H4 (cell line): Measurements from ENCODE around the gene HGS. TPM values are rescaled to one million over a fixed set of nuclear protein-coding genes. Genes with fewer than 3 reads are reported as not detected.
"Not testable (repeated sequence)": the region's sequence is repeated elsewhere in the genome, so short reads cannot be mapped to it uniquely, and the experiment has no call there.

Experiments used
- DNase-seq: peaks from one replicate; pipeline ENCODE4 v3.0.0-alpha.2; 2015; ENCODE audit warnings: low spot score
- total RNA-seq: library from RNA; depleted of rRNA; stranded (reverse); fragments of >200 nt; shearing (Covaris generic); gene quantifications from 2 replicates; pipeline ENCODE4 v1.2.3, GENCODE V29; 2014

The HGS gene
- total RNA-seq, 1 experiment from 2014 or later, result 26.6 TPM

GRCh38 chr17:81717049-81717765 lies 33.4 kb downstream of the HGS start:
- no peak for DNase-seq

DNA sequence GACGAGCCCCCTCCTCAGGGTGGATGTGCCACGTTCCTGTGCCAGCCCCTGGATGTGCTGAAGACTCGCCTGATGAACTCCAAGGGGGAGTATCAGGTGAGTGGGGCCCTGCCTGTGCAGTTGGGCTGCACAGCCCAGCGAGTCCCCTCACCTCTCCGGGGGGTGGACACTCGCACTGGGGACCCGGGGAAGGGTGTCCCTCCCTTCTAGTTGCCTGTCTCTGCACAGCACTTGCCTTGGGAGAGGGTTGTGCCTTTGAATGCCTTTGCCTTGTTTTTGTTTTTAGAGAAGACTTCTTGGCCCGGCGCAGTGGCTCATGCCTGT lies 33.9 kb downstream of the HGS start:
- no peak for DNase-seq

DNA sequence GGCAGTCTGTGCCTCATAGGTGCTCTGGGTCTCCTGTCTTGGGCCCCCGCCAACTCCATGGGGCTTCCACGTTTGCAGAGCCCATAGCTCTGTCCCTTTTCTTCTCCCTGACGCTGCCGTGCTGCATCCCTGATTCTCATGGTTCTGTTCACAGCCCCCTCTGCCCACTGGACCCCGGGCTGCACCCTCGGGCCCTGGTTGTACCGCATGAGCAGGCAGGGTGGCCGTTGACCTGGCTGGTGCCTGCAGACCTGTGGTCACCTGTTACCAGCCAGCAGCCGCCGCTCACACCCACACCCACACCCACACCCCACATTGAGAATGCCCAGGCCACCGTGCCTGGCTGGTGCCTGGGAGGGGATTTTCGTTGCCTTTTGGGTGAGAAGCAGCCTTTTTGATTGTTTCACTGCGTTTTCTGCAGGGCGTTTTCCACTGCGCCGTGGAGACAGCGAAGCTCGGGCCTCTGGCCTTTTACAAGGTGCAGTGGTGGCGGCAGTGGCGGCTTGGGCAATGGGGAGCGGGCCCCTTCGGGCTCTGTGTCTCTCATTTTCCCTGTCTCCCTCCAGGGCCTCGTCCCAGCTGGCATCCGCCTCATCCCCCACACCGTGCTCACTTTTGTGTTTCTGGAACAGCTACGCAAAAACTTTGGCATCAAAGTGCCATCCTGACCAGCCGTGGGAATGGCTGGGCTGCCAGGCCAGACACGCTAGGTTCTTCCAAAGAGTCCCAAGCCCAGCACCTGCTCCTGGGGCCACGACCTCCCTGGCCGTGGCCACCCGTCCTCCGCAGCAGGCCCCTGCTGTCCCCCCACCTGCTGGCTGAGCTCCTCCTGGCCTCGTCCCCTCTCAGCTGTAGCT lies 35.8 kb downstream of the HGS start:
- DNase-seq, result no peak

DNA sequence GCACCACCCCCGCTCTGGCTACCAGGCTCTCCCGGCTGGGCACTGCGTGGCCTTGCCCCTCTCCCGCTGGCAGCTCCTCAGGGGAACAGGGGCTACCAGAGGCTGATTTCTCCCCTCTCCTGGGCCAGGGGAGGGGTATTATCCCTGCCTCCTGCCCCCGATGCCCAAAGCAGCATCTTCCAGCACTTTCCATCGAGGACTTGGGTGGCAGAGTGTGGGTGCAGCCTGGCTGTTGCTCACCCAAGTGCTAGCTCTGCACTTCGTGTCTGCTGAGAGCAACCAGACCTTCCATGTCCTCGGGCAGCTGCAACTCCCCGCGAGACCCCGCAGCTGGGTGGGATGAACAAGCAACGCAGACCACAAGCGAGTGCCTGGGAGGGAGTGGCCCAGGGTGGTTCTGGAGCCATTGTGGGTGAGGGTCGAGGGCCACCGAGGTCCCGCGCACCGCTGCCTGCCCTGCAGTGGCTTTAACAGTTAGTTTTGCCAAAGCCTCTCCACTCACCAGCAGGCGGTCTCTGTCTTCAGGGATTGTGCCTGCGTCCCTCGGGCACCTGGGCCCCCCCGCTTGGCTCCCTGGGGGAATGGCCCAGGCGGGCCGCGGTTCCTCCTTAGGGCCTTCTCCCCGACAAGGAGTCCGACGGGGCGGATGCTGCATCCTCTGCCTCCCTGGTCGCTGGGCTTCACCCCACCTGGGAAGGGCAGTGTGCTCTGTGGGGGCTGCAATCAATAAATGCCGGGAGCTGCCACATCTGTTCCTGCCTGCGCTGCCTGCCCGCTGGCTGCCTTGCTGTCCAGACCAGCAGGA lies 36.7 kb downstream of the HGS start:
- DNase-seq, result no peak

GRCh38 chr17:81722184-81723120 lies 38.6 kb downstream of the HGS start:
- peak; percentile 57 for DNase-seq

- no peak for DNase-seq
Measured at GRCh38 chr17:81723651-81724209, 39.9 kb downstream of the HGS start.

GRCh38 chr17:81725439-81725838 lies 41.6 kb downstream of the HGS start:
- no peak for DNase-seq

- DNase-seq, result no peak
Measured at GRCh38 chr17:81726004-81726403, 42.2 kb downstream of the HGS start.

DNA sequence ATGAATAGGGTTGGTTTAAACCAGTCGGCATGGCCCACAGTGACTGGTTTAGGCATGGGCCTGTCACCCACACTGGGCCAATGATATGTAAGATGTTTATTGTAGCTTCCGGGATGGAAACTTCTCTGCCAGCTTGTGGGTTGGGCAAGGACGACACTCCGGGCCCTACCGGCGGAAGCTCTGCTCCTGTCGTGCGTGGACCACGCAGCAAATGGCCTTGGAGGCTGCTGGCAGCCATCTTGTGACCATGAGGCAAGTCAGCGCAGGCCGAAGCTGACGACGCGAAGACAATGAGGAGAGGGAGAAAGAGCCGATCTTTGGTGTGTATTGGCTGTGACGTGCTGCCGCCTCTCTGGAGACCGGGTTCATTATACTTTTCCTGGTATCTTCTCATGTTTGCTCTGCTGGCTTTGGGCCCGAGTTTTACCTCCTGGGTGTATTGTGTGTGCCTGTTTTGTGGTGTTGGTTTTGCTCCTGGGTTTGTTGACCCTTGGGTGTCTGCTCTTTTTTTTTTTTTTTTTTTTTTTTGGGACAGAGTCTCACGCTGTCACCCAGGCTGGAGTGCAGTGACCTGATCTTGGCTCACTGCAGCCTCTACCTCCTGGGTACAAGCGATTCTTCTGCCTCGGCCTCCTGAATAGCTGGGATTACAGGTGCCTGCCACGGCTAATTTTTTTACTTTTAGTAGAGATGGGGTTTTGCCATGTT lies 43.7 kb downstream of the HGS start:
- DNase-seq, result no peak

- DNase-seq, result peak; percentile 70
Measured at GRCh38 chr17:81733507-81734404, 49.9 kb downstream of the HGS start.

GRCh38 chr17:81734405-81735263 lies 50.8 kb downstream of the HGS start:
- no peak for DNase-seq

DNA sequence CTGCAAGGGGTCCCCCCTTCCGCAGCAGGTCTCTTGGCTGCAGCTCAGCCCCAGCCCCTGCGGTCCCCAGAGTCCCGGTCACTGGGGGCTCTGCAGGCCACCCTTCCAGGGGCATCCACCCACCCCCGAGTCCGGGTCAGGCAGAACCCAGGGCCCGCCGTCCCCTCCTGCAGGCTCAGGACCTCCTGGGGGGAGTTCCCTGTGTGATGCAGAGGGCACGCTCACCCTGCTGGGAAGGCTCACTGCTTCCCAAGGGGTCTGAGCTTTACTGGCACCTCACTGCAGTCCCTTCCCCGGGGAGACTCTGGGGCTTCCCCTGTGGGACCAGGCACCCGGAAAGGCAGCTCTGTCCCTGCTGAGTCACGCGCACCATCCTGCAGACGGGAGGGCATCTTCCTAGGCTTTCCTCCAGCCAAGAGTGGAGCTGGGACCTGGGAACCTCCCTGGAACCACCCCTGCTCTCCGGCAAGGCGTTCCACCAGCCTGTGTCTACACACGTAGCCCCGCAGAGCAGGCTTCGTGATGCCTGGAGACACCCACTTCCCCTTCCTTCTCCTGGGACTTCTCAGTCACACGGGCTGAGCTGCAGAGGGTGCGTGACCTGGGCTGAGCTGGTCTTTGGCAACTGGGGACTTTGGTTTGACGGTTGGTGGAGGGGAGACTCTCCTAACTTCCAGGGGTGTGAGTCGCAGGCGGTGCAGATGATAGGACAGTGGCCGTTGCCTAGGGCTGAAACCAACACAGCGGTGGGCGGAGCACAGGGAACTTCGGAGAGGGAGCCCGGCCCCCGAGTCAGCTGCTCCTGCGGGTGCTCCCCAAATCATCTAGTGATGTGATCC lies 51.7 kb downstream of the HGS start:
- DNase-seq, result no peak

DNA sequence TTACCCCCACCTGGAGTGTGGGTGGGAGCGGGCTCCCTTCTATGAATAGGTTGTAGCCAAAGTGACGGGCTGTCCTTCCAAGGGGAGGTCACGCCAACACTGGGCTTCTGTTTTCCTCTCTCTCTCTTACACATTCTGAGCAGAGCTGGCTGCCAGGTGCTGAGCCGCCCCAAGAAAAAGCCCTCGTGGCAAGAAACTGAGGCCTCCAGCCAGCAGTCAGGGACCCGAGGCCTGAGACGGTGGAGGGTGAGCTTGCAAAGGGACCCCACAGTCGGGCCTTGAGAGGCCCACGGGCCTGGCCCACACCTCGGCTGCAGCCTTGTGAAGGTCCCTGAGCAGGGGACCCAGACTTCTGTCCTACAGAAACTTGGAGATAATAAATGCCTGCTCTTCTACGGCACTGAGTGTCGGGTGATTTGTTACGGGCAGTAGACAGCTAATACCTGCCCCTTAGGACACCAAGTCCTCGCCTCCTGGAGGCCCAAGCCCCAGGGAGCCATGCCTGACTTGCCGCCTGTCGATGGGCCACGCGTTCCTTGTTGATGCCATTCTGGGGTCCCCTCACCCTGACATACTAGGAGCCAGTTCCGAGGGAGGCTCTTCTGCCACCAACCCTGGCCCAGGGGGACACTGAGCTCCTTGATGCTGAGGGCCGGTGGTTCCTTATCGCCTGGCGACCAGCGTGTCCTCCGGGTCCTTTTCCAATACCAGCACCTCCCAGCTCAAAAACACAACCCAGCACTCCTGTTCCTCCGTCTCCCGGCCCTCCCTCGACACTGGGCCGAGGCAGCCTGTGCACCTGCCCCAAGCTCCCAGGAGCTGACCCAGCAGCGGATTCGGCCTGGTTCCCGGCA lies 54.4 kb downstream of the HGS start:
- DNase-seq, result no peak

DNA sequence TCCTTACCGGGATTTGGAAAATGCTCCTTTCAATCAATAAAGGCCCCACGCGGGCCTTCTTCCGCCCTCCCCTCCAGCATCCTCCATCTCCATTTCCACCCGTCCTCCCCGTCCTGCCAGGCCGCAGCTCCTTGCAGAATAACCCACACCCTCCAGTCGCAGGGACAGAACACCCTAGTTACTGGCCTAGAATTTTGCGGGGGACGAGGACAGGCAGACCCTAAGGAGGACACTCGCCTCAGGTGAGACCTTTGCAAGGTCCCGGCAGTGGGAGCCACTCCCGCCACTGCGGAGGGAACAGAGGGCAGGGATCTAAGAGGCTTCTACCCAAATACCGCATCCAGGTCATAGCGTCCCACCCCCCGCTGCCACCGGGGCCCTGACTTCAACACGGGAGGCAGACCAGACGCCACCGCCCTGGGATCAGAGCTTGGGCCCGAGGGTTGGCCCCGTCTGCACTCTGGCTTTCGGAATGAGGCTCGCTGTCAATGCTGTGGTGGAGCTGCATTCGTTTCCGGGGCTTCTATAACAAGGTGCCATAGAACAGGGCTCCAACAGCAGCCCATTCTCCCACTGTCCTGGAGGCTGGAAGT lies 55.1 kb downstream of the HGS start:
- no peak for DNase-seq

- not testable (repeated sequence) for DNase-seq
Measured at GRCh38 chr17:81739593-81739992, 55.8 kb downstream of the HGS start.

GRCh38 chr17:81740395-81740961 lies 56.7 kb downstream of the HGS start:
- DNase-seq, result no peak
